HG02798 (cell line): ENCODE results near the gene IFITM2.
"Not testable (repeated sequence)": the region's sequence is repeated elsewhere in the genome, so short reads cannot be mapped to it uniquely, and the experiment has no call there.

Source experiments
- ATAC-seq: cut with Tn5 transposase; IDR thresholded peaks from one replicate; pipeline ENCODE4 v1.9.1; 2021; ENCODE audit warnings: mild to moderate bottlenecking; ENCODE audit not compliant: unreplicated experiment, poor library complexity

IFITM2 gene

GRCh38 chr11:319121-319887 lies 11.7 kb downstream of the IFITM2 start:
- peak; percentile 6 for ATAC-seq

- not testable (repeated sequence) for ATAC-seq
These were observed 12.3 kb downstream of the IFITM2 start for GRCh38 chr11:319888-320273.

DNA sequence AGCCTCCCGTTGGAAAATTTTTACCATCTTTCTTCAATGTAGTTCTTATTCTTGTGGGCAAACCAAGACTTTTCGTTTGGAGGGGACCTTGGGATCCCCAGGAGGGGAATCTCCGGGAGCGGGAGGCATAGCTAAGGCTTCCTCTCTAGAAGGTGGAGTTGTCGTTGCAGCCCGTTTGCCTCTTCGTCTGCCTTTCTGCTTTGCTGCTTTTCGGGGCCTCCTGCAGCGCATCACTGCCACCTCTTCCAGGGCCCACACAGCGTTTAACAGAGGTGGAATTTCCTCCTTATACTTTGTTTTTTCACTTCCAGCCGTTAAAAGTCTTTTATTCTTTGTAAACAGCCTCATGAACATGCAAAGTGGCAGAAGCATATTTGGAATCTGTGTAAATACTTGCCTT lies 16.5 kb downstream of the IFITM2 start:
- ATAC-seq = no peak

GRCh38 chr11:324593-325517 lies 17.2 kb downstream of the IFITM2 start:
- not testable (repeated sequence) for ATAC-seq

DNA sequence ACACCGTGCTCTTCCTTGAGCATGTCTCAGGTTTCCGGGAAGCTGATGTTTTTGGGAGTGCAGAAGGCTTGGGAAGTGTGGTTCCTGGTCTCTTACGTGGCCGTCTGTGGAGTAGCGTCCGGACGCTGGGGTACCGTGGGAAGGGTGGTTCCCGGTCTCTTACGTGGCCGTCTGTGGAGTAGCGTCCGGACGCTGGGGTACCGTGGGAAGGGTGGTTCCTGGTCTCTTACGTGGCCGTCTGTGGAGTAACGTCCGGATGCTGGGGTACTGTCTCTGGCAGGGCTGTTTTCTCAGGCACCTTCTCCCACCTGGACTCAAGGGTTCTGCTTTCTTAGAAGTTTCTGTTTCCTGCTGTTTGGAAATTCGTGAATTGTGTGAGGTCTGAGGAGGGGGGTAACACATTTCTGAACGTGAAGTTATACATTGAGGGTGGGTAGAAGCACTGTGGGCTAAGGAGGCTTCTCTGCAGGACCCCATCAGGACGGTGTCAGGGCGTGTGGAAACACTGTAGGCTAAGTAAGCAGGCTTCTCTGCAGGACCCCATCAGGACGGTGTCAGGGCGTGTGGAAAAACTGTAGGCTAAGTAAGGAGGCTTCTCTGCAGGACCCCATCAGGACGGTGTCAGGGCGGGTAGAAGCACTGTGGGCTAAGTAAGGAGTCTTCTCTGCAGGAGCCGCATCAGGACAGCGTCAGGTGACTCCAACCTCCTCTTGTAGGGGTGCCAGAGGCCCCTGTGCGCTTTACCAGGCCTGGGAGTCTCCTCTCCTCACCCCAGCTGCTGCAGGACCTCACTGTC lies 18.4 kb downstream of the IFITM2 start:
- ATAC-seq = no peak

- ATAC-seq = no peak
These were observed 18.9 kb downstream of the IFITM2 start for GRCh38 chr11:326592-326841.

GRCh38 chr11:326842-327580 lies 19.4 kb downstream of the IFITM2 start:
- peak; percentile 48 for ATAC-seq

GRCh38 chr11:327581-327923 lies 19.9 kb downstream of the IFITM2 start:
- ATAC-seq = no peak

- ATAC-seq = no peak
These were observed 20.4 kb downstream of the IFITM2 start for GRCh38 chr11:328012-328411.

DNA sequence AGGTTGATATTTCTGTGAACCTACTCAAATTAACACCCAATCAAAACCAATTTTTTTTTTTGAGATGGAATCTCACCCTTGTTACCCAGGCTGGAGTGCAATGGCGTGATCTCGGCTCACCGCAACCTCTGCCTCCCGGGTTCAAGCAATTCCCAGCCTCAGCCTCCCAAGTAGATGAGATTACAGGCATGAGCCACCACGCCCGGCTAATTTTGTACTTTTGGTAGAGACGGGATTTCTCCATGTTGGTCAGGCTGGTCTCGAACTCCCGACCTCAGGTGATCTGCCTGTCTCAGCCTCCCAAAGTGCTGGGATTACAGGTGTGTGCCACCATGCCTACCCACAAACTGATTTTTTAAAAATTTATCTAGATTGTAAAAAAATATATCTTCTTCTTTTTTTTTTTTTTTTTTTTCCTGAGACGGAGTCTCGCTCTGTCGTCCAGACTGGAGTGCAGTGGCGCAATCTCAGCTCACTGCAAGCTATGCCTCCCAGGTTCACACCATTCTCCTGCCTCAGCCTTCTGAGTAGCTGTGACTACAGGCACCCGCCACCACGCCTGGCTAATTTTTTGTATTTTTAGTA lies 21.0 kb downstream of the IFITM2 start:
- ATAC-seq = not testable (repeated sequence)

GRCh38 chr11:329886-330253 lies 22.3 kb downstream of the IFITM2 start:
- ATAC-seq = no peak

DNA sequence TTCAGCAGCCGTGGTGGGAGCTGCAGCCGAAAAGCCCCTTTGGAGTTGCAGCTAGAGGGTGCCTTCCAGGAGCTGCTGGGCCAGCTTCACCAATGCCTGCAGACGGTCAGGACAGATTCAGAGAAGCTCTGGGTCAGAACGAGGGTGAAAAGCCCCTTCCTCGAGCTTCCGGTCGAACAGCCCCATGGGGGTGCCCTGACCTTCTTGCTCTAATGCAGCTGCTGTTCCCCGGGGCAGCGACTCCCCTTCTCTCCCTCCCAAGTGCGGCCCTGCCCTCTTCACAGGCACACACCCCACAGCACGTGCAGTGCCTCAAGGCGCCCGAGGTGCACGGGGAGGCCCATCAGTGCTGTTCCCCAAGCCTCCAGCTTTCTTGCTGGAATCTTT lies 22.7 kb downstream of the IFITM2 start:
- ATAC-seq = no peak

GRCh38 chr11:330694-331357 lies 23.2 kb downstream of the IFITM2 start:
- no peak for ATAC-seq

- ATAC-seq = no peak
These were observed 23.9 kb downstream of the IFITM2 start for GRCh38 chr11:331358-332060.

DNA sequence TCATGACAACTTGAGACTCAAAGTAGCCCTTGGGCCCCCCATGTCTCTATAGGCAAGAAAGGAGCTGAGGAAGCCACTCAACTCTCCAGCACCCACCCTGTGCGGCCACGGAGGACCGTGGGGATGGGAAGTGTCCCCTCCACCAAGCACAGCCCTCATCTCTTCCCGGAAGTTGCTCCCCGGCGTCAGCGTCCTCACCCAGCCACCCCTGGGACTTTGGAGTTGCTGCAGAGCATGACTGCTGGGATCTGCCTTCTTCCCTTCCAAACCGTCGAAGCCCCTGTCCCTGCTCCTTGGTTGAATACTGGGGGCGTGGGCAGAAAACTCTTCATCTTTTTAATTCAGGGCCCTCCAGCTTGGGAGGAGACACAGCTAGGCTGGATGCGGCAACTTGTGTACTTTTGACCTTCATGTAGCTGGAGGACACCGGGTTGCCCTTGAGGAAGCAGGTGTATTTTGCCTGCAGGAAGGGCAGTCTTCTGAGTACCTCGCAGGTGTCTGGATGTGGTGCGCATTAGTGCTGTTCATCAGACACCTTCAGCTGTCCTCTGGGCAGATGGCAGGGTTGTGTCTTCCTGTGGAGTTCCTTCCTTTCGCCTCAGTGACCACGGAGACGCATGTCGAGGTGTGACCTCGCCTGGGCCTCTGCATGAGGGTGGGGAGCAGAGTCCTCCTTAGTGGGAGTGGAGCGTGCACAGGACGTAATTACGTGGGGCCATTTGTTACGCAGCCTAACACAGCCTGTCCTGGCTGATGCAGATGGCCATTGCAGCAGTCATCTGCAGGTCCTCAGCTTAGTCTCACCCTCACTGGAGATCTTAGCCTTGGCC lies 25.2 kb downstream of the IFITM2 start:
- ATAC-seq = no peak

DNA sequence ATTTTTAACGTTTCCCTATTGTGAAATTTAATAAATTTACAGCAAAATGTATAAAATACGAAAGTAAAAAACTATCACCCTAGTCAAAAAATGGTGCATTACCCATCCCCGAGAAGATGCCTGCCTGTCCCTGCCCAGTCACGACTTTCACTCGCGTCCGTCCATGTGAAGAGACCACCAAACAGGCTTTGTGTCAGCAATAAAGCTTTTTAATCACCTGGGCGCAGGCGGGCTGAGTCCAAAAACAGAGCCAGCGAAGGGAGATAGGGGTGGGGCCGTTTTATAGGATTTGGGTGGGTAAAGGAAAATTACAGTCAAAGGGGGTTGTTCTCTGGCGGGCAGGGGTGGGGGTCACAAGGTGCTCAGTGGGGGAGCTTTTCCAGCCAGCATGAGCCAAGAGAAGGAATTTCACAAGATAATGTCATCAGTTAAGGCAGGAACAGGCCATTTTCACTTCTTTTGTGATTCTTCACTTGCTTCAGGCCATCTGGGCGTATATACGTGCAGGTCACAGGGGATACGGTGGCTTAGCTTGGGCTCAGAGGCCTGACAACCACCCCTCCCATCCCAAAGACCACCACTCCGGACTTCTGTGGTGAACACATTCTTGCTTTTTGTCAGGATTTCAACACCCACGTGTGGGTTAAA lies 26.1 kb downstream of the IFITM2 start:
- ATAC-seq = not testable (repeated sequence)

DNA sequence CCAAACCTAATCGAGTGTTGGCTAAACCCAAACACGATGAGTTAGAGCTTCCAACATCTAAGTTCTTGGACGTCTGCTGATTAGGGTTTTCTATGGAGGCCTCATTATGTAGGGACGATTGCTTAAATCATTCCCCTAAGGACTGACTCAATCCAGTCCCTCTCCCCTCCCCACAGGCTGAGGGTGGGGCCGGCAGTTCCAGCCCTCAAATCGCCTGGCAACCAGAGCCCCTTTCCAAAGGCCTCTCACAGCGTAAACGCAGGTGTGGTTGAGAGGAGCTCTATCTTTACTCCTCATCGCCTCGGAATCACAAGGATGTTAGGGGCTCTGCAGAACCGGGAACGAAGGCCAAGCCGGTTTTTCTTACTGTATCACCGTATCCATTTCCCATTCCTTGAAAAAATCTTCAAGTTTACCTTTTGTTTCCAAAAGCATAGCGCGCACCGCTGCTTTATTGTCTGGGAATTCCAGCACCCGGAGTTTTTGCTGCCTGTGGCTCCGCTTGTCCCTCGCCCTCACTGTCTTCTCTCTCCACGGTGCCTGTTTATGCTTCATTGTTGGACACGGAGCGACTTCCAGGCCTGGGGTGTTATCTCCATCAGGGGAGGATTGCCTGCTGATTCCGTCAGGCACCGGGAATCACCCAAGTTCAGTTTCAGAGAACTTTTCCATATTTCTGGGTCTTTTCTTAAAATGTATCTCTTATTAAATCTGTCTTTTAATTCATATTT lies 26.8 kb downstream of the IFITM2 start:
- no peak for ATAC-seq
